HepG2 (cell line): ENCODE measurements around the gene SDF2. TPM values are rescaled to one million over a fixed set of nuclear protein-coding genes. Genes with fewer than 3 reads are reported as not detected.

ENCODE experiments used
- BCL3 ChIP-seq: sonication (generic); formaldehyde crosslinking; IDR thresholded peaks from 2 replicates; pipeline ENCODE4 v1.5.1; 2020; ENCODE audit warnings: mild to moderate bottlenecking, missing genetic modification reagents, moderate library complexity
- CEBPZ ChIP-seq: IDR thresholded peaks from 2 replicates; pipeline ENCODE4 v1.6.1; 2012; ENCODE audit warnings: low read length, improper control_type of control experiment
- EHMT2 ChIP-seq: fragments of 200-600 bp; sonication (generic); IDR thresholded peaks from 2 replicates; pipeline ENCODE4 v1.7.0; 2017; ENCODE audit warnings: antibody characterized with exemption, low read depth, low read length, borderline replicate concordance
- ERF ChIP-seq: IDR thresholded peaks from 2 replicates; pipeline ENCODE4 v1.6.1; 2018; ENCODE audit warnings: missing biosample characterization, missing genetic modification reagents
- SRF ChIP-seq: IDR thresholded peaks from 2 replicates; pipeline ENCODE4 v1.6.1; 2011; ENCODE audit warnings: mild to moderate bottlenecking, low read depth, low read length, moderate library complexity
- STAT5B ChIP-seq: sonication (generic); formaldehyde crosslinking; IDR thresholded peaks from 2 replicates; pipeline ENCODE4 v1.4.0; 2020; ENCODE audit warnings: missing genetic modification reagents
- ZBTB26 ChIP-seq: IDR thresholded peaks from 2 replicates; pipeline ENCODE4 v1.6.1; 2016; ENCODE audit warnings: missing compliant biosample characterization, missing genetic modification reagents, borderline replicate concordance
- ZFY ChIP-seq: sonication (generic); formaldehyde crosslinking; IDR thresholded peaks from 2 replicates; pipeline ENCODE4 v1.4.0; 2020; ENCODE audit warnings: missing genetic modification reagents
- ZNF335 ChIP-seq: sonication (generic); formaldehyde crosslinking; IDR thresholded peaks from 2 replicates; pipeline ENCODE4 v1.4.0; 2020; ENCODE audit warnings: missing genetic modification reagents
- ZNF414 ChIP-seq: sonication (generic); formaldehyde crosslinking; IDR thresholded peaks from 2 replicates; pipeline ENCODE4 v1.5.0; 2020; ENCODE audit warnings: missing genetic modification reagents
- ZNF546 ChIP-seq: sonication (generic); formaldehyde crosslinking; conservative IDR thresholded peaks from 2 replicates; pipeline ENCODE4 v1.8.1; 2023; ENCODE audit warnings: mild to moderate bottlenecking, missing genetic modification reagents
- ZNF547 ChIP-seq: sonication (generic); formaldehyde crosslinking; IDR thresholded peaks from 2 replicates; pipeline ENCODE4 v1.5.1; 2020; ENCODE audit warnings: mild to moderate bottlenecking, missing genetic modification reagents
- ZNF782 ChIP-seq: sonication (generic); formaldehyde crosslinking; IDR thresholded peaks from 2 replicates; pipeline ENCODE4 v1.4.0; 2020; ENCODE audit warnings: missing genetic modification reagents, mild to moderate bottlenecking, borderline replicate concordance
- polyA plus RNA-seq, 8 experiments: library from polyadenylated mRNA; depleted of rRNA in 3 of 8; stranded (reverse) in 7 of 8; unstranded in 1 of 8; fragments of >200 nt; fragmentation: Illumina TruSeq in 4 of 8; extraction: Trizol in 4 of 8; gene quantifications; 2 replicates each; pipeline versions ENCODE4 v1.2.1 to v1.2.3, GENCODE V29; 2011 to 2016; ENCODE audit warnings: low read depth in 4 of 8, missing spikeins in 1 of 8, mixed read lengths in 1 of 8; ENCODE audit not compliant: insufficient read depth in 1 of 8
- total RNA-seq, 5 experiments: library from RNA; depleted of rRNA; stranded (reverse); fragments of >200 nt; fragmentation: Illumina TruSeq; extraction: Trizol; gene quantifications; 2 replicates each; pipeline ENCODE4 v1.2.3, GENCODE V29; 2016; ENCODE audit warnings: low read depth in 1 of 5
- TF ChIP-seq, protein P1 (sequence below): sonication (generic); formaldehyde crosslinking; IDR thresholded peaks from 2 replicates; pipeline ENCODE4 v1.4.0; 2020; ENCODE audit warnings: missing genetic modification reagents
- TF ChIP-seq, protein P2 (sequence below): IDR thresholded peaks from 2 replicates; pipeline ENCODE4 v1.6.1; 2016; ENCODE audit warnings: low read depth, control low read depth
- TF ChIP-seq, protein P3 (sequence below): sonication (generic); formaldehyde crosslinking; IDR thresholded peaks from 2 replicates; pipeline ENCODE4 v1.4.0; 2020; ENCODE audit warnings: missing genetic modification reagents, borderline replicate concordance

SDF2 gene
- total and polyA plus RNA-seq, 2 of the 13 experiments (the other 11 are each of a cell fraction or from before 2014, with no cell fraction given) = 58.2 to 58.4 TPM

DNA sequence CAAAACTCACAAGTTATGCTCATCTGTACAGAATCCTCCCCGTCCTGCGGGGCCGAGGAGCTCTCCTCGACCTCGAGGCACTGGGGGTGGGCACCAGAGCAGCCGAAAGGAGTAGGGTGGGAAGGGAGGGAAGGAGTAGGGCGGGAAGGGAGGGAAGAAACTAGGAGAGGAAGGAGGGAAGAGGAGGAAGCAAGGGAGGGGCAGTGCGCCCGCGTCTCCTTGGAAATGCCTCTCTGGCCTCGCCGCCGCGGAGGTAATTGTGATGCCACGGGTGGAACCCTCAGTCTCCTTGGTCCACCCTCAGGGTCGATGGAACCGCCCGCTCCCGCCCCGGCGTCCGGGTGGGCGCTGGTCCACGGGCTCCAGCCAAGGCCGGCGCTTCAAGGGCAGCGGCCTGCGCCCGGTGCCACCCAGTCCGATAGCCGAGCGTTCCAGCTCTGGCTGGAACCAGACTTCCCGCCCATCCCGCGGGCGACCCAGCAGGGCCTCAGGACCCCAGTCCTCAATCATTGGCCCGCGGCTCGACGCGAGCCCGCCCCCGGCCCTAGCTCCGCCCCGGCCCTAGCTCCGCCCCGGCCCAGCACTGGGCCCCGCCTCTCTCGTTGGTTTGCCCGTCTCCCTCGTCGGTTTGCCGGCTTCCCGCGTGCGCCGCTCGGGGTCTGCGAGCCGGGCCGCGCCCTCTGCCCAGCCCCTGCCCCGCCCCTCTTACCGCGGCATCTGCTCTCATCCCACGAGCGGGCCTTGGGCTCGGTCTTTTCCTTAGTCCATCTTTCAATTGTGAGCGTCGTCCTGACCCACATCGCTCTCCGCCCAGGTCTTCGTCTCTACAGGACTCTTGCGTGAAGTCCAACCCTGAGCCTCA, 49.4 kb upstream of the SDF2 start (continued):
- TF ChIP-seq ZNF414 = no peak
- TF ChIP-seq ZBTB26 (CRISPR knock-in tag) = 0 out of 2 replicates have a peak, but pooled peaks have one; percentile 50
- no peak for TF ChIP-seq CEBPZ
- TF ChIP-seq ERF = no peak; the same call in 1 of the 2 replicates
- TF ChIP-seq ZNF546 (CRISPR knock-in tag) = 0 out of 2 replicates have a peak, but pooled peaks have one; percentile 13
- peak; percentile 87 for TF ChIP-seq ZNF547 (CRISPR knock-in tag)
- TF ChIP-seq ZNF335 (CRISPR knock-in tag) = 0 out of 2 replicates have a peak, but pooled peaks have one; percentile 49
- peak; percentile 93 for TF ChIP-seq ZFY (CRISPR knock-in tag)
- TF ChIP-seq, protein P1, sequence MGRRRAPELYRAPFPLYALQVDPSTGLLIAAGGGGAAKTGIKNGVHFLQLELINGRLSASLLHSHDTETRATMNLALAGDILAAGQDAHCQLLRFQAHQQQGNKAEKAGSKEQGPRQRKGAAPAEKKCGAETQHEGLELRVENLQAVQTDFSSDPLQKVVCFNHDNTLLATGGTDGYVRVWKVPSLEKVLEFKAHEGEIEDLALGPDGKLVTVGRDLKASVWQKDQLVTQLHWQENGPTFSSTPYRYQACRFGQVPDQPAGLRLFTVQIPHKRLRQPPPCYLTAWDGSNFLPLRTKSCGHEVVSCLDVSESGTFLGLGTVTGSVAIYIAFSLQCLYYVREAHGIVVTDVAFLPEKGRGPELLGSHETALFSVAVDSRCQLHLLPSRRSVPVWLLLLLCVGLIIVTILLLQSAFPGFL = no peak
- no peak for TF ChIP-seq ZNF782 (CRISPR knock-in tag)
- TF ChIP-seq SRF = no peak
- TF ChIP-seq BCL3 (CRISPR knock-in tag) = peak; percentile 76; the same call in 1 of the 2 replicates
- TF ChIP-seq, protein P2, sequence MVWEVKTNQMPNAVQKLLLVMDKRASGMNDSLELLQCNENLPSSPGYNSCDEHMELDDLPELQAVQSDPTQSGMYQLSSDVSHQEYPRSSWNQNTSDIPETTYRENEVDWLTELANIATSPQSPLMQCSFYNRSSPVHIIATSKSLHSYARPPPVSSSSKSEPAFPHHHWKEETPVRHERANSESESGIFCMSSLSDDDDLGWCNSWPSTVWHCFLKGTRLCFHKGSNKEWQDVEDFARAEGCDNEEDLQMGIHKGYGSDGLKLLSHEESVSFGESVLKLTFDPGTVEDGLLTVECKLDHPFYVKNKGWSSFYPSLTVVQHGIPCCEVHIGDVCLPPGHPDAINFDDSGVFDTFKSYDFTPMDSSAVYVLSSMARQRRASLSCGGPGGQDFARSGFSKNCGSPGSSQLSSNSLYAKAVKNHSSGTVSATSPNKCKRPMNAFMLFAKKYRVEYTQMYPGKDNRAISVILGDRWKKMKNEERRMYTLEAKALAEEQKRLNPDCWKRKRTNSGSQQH (CRISPR knock-in tag) = no peak
- TF ChIP-seq EHMT2 = no peak
- TF ChIP-seq, protein P3, sequence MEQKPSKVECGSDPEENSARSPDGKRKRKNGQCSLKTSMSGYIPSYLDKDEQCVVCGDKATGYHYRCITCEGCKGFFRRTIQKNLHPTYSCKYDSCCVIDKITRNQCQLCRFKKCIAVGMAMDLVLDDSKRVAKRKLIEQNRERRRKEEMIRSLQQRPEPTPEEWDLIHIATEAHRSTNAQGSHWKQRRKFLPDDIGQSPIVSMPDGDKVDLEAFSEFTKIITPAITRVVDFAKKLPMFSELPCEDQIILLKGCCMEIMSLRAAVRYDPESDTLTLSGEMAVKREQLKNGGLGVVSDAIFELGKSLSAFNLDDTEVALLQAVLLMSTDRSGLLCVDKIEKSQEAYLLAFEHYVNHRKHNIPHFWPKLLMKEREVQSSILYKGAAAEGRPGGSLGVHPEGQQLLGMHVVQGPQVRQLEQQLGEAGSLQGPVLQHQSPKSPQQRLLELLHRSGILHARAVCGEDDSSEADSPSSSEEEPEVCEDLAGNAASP (CRISPR knock-in tag) = 0 out of 2 replicates have a peak, but pooled peaks have one; percentile 48
- TF ChIP-seq STAT5B (CRISPR knock-in tag) = no peak
